GM12891 (cell line): Measurements from ENCODE around the gene ANO5.

ENCODE experiments used
- POLR2A ChIP-seq: IDR thresholded peaks from 2 replicates; pipeline ENCODE4 v1.6.1; 2011; ENCODE audit warnings: low read depth, low read length, control low read depth
- POLR2AphosphoS5 ChIP-seq: IDR thresholded peaks from 2 replicates; pipeline ENCODE4 v1.6.1; 2011; ENCODE audit warnings: low read depth, low read length, control low read depth
- POU2F2 ChIP-seq: IDR thresholded peaks from 2 replicates; pipeline ENCODE4 v1.6.1; 2011; ENCODE audit warnings: low read depth, mild to moderate bottlenecking, control low read depth, low read length, moderate library complexity
- TAF1 ChIP-seq: IDR thresholded peaks from 2 replicates; pipeline ENCODE4 v1.6.1; 2011; ENCODE audit warnings: low read depth, low read length, control low read depth

DNA sequence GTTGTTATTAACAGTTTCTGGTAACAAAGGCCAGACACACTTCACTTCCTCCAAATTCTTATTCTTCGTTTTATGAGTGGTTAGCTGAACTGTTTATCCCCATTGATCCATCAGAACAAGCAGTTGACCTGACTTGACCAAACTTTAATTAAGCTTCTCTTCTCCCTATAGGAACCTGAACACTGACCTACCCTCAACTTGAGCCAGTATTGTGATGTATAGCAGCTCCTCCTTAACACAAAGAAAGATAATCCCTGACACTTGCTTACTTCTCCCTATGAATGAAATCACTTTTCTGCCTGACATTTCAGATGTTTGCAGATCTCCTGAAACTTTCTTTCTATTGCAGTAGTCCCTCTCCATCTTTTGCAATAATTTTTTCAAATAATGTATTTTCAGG, 41.9 kb downstream of the ANO5 start:
- TF ChIP-seq POLR2AphosphoS5: no peak
- no peak for TF ChIP-seq POLR2A
- TF ChIP-seq TAF1: no peak
- TF ChIP-seq POU2F2: no peak
